Effector CD4-positive, alpha-beta T cell (primary cell): ENCODE results near the gene SBK2.

Experiments used
- DNase-seq: peaks from one replicate; pipeline ENCODE4 v3.0.0-alpha.2; 2020

SBK2 gene

GRCh38 chr19:55485439-55486011, 51.4 kb downstream of the SBK2 start:
- no peak for DNase-seq

- peak; percentile 56 for DNase-seq
Measured at GRCh38 chr19:55484593-55485438, 52.1 kb downstream of the SBK2 start, which contains the start of gene NAT14. Gene NAT14 (plus strand): TSS chr19:55485188. CDS start chr19:55485709, 521 bp downstream.

GRCh38 chr19:55483706-55484592, 53.0 kb downstream of the SBK2 start:
- no peak for DNase-seq

- no peak for DNase-seq
Measured at GRCh38 chr19:55482967-55483705, 53.8 kb downstream of the SBK2 start.

GRCh38 chr19:55482156-55482961, 54.6 kb downstream of the SBK2 start:
- DNase-seq, result no peak

- no peak for DNase-seq
Measured at GRCh38 chr19:55481794-55482155, 55.2 kb downstream of the SBK2 start.

GRCh38 chr19:55481148-55481793, 55.7 kb downstream of the SBK2 start:
- no peak for DNase-seq

GRCh38 chr19:55479451-55480230, 57.3 kb downstream of the SBK2 start:
- DNase-seq, result no peak

GRCh38 chr19:55479045-55479444, 57.9 kb downstream of the SBK2 start:
- DNase-seq, result no peak
